ENCODE measurements around the gene CNOT1. TPM values are rescaled to one million over a fixed set of nuclear protein-coding genes. Genes with fewer than 3 reads are reported as not detected.

Gene CNOT1
- total RNA-seq, 1 experiment from 2014 or later, result 230 TPM

DNA sequence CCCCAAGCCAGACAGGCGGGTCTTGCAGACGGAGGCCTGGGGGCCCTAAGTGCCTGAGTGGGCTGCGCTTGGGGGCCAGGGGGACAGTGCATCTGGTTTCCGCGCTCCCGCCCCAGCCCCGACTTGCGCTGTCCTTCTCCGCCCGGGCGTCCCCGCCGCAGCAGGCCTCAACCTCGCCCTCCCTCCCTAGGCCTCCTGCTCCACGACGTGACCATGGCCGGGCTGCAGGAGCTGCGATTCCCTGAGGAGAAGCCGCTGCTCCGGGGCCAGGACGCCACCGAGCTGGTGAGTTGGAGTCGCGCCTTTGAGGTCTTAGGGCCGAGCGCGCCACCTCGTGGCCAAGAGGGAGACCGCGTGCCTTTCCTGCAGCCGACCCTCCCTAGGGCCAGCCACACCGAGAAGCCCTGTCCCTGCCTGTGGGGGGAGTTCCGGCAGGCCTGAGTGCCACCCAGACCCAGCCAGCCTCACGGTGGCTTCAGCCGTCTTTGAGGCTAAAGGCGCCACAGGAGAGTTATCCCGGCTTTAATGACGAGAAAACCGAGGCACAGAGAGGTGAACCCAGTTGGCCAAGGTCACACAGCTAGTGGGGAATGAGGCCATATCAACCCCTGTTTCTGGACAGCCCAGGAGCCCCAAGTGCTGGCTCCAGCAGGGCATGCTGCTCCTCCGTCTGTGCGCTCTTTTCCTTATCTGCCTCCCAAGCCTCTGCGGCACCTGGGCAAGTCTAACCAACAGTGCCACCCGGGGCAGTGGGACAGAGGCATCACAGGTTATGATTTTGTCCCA, 141.9 kb downstream of the CNOT1 start:
- Histone ChIP-seq H3K36me3 (ENCODE audit: control insufficient read depth in 1 of 2, insufficient read depth in 2 of 2, low read length in 2 of 2) (no peaks in the 10 kb centered on the region), H3K9ac (ENCODE audit: low read length) (no peak overlapping the region), H3K4me3 (replicated peaks in 1 of 2; ENCODE audit: low read depth in 1 of 2, low read length in 2 of 2) (no peak overlapping the region), H3K9me2 (ENCODE audit: insufficient read depth) (no peaks in the 10 kb centered on the region), H3K27me3 (ENCODE audit: insufficient read depth, low read length) (no peaks in the 10 kb centered on the region), H3K4me1 (ENCODE audit: control insufficient read depth in 1 of 2, insufficient read depth in 2 of 2, low read length in 2 of 2) (peaks cover 0 to 4% of the 10 kb centered on the region in 2 experiments; a peak in 3 of 4 replicates), H3K4me2 (ENCODE audit: low read length) (peak overlapping the region; percentile 41), H2AFZ (ENCODE audit: low read depth, low read length, poor library complexity, severe bottlenecking) (peak overlapping the region; percentile 78), H3K79me2 (ENCODE audit: insufficient read depth, low read length) (no peaks in the 10 kb centered on the region), H4K20me1 (ENCODE audit: insufficient read depth) (no peaks in the 10 kb centered on the region), H3K9me3 (ENCODE audit: control insufficient read depth in 1 of 2, insufficient read depth in 1 of 2, low read depth in 1 of 2, low read length in 2 of 2) (no peaks in the 10 kb centered on the region), H3K27ac (ENCODE audit: low read depth, low read length) (no peak overlapping the region)
- TF ChIP-seq SIN3A (IDR thresholded peaks at IDR 0.05; ENCODE audit: low read depth) (no peak), RAD21 (IDR thresholded peaks at IDR 0.05; ENCODE audit: low read depth) (peak; percentile 95), ZFX (IDR thresholded peaks at IDR 0.05) (no peak), POLR2AphosphoS5 (IDR thresholded peaks at IDR 0.05; ENCODE audit: low read depth, low read length) (no peak), EZH2phosphoT487 (IDR thresholded peaks at IDR 0.05; ENCODE audit: borderline replicate concordance) (no peak)
- TF ChIP-seq, protein P1, sequence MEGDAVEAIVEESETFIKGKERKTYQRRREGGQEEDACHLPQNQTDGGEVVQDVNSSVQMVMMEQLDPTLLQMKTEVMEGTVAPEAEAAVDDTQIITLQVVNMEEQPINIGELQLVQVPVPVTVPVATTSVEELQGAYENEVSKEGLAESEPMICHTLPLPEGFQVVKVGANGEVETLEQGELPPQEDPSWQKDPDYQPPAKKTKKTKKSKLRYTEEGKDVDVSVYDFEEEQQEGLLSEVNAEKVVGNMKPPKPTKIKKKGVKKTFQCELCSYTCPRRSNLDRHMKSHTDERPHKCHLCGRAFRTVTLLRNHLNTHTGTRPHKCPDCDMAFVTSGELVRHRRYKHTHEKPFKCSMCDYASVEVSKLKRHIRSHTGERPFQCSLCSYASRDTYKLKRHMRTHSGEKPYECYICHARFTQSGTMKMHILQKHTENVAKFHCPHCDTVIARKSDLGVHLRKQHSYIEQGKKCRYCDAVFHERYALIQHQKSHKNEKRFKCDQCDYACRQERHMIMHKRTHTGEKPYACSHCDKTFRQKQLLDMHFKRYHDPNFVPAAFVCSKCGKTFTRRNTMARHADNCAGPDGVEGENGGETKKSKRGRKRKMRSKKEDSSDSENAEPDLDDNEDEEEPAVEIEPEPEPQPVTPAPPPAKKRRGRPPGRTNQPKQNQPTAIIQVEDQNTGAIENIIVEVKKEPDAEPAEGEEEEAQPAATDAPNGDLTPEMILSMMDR (IDR thresholded peaks at IDR 0.05 in 2 of 3, conservative IDR thresholded peaks at IDR 0.05 in 1 of 3; ENCODE audit: borderline replicate concordance in 1 of 3, insufficient read depth in 1 of 3, low read depth in 2 of 3, low read length in 2 of 3), result peak; percentile 86 to 97 (median 91)
- ChIA-PET POLR2A (interaction anchor here (1.1 to 1.4 kb wide), 2 partner anchors 148 to 151 kb away, joined by 5 to 7 read pairs; no protein-coding TSS in a partner anchor), CTCF (interaction anchor here (0.6 to 5.0 kb wide), 16 partner anchors 12 to 269 kb away, joined by 3 to 92 read pairs (median 6); partner anchors contain the start of genes GINS3 and NDRG4), RAD21 (ENCODE audit: low non-redundant PET in 1 of 2, low total read pairs in 2 of 2, uncharacterized antibody in 2 of 2, unreplicated experiment in 2 of 2) (interaction anchor here (0.6 to 2.5 kb wide), 7 partner anchors 151 to 188 kb away, joined by 3 to 15 read pairs (median 6); no protein-coding TSS in a partner anchor)
- ATAC-seq (peak; percentile 95), DNase-seq (ENCODE audit: low read depth, low spot score) (peak; percentile 56)
- BruUV-seq (replicated peaks), result no TSS peak
- intact Hi-C loops (cut with micrococcal nuclease), result loop anchor here (1.0 to 5.0 kb wide), 4 partner anchors 151 to 465 kb away; no protein-coding TSS in a partner anchor

Measured in HCT116 (cell line).